ENCODE measurements around the gene KIR3DL3.
A peak's percentile ranks its signal among the peaks of the same experiment; 100 is the strongest.
"Not testable (repeated sequence)": the region's sequence is repeated elsewhere in the genome, so short reads cannot be mapped to it uniquely, and the experiment has no call there.

Gene KIR3DL3

DNA sequence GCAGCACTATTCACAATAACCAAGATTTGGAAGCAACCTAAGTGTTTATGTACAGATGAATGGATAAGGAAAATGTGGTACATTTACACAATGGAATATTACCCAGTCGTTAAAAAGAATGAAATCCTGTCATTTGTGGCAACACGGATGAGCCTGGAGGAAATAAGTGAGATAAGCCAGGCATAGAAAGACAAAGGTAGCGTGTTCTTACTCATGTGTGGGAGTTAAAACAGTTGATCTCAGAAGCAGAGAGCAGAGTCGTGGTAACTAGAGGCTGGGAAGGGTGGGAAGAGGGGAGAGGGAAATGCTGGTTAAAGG, 32.0 kb upstream of the KIR3DL3 start:
- no peak for DNase-seq (ENCODE audit: low read depth)
- H3K4me3 ChIP-seq (ENCODE audit: low read depth, low read length), result no peak overlapping the region
- TF ChIP-seq, protein P1, sequence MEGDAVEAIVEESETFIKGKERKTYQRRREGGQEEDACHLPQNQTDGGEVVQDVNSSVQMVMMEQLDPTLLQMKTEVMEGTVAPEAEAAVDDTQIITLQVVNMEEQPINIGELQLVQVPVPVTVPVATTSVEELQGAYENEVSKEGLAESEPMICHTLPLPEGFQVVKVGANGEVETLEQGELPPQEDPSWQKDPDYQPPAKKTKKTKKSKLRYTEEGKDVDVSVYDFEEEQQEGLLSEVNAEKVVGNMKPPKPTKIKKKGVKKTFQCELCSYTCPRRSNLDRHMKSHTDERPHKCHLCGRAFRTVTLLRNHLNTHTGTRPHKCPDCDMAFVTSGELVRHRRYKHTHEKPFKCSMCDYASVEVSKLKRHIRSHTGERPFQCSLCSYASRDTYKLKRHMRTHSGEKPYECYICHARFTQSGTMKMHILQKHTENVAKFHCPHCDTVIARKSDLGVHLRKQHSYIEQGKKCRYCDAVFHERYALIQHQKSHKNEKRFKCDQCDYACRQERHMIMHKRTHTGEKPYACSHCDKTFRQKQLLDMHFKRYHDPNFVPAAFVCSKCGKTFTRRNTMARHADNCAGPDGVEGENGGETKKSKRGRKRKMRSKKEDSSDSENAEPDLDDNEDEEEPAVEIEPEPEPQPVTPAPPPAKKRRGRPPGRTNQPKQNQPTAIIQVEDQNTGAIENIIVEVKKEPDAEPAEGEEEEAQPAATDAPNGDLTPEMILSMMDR (IDR thresholded peaks at IDR 0.05; ENCODE audit: insufficient read depth, low read depth, low read length, missing control alignments), result no peak

DNA sequence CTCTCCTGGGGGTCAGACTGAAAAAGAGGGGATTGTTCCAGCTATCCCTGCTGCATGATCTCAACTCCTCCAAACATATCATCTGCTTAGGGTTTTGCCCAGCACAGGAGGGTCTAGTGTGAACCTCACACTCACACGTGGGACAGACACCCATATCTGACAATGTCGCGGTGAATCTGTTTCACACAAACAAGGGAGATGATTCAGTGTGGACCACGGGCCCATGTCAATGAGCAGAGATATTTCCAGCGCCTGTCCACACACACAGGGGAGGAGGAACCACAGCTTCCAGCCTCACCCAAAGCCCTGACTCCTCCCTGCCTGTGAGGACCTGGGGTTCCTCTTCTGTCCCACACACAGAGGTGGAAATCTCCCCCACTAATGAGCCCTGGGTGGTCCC, 29.6 kb upstream of the KIR3DL3 start:
- TF ChIP-seq, protein P1 (IDR thresholded peaks at IDR 0.05; ENCODE audit: insufficient read depth, low read depth, low read length, missing control alignments), result no peak
- no peak for DNase-seq (ENCODE audit: low read depth)
- no peak overlapping the region for H3K4me3 ChIP-seq (ENCODE audit: low read depth, low read length)

DNA sequence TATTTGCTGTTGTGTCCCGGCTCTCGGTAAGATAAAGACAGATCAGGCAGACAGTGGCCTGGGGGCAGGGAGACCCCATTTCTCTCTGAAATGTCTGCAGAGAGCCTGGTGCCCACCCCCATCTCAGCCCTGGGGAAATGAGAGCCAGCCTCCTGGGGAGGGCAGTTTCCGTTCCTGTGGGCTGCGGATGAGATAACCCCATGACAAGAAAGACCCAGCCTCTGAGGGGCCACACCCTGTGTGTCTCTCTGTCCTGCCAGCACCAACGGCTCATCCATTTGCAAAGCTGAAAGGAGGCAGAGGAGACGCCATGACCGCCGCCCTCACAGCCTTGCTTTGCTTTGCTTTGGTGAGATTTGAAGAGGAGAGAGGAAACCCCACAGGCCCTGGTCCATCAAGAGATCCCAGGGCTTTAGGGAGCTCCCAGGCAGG, 28.1 kb upstream of the KIR3DL3 start:
- peak; percentile 7 for DNase-seq (ENCODE audit: low read depth)
- no peak overlapping the region for H3K4me3 ChIP-seq (ENCODE audit: low read depth, low read length)
- TF ChIP-seq, protein P1 (IDR thresholded peaks at IDR 0.05; ENCODE audit: insufficient read depth, low read depth, low read length, missing control alignments), result no peak

DNA sequence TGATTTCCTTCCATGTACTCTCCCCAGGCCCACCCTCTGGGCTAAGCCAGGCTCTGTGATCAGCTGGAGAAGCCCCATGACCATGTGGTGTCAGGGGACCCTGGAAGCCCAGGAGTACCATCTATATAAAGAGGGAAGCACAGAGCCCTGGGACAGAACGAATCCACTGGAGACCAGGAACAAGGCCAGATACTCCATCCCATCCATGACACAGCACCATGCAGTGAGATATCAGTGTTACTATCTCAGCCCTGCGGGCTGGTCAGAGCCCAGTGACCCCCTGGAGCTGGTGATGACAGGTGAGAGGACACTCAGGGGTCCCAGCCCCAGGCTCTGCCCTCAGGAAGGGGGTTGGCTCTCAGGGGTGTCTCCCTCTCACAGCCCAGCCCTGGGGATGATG, 27.5 kb upstream of the KIR3DL3 start:
- no peak overlapping the region for H3K4me3 ChIP-seq (ENCODE audit: low read depth, low read length)
- TF ChIP-seq, protein P1 (IDR thresholded peaks at IDR 0.05; ENCODE audit: insufficient read depth, low read depth, low read length, missing control alignments), result no peak
- DNase-seq (ENCODE audit: low read depth), result no peak

DNA sequence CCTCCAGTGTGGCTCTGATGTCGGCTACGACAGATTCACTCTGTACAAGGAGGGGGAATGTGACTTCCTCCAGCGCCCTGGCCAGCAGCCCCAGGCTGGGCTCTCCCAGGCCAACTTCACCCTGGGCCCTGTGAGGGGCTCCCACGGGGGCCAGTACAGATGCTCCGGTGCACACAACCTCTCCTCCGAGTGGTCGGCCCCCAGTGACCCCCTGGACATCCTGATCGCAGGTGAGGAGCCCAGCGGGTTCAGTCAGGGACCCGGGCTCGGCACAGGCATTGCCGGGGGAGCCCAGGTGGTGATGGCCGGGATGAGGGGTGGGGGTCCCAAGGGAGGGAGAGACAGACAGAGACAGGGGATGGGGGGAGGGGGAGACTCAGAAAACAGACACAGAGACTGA, 26.5 kb upstream of the KIR3DL3 start:
- not testable (repeated sequence) for DNase-seq (ENCODE audit: low read depth); H3K4me3 ChIP-seq (ENCODE audit: low read depth, low read length)

DNA sequence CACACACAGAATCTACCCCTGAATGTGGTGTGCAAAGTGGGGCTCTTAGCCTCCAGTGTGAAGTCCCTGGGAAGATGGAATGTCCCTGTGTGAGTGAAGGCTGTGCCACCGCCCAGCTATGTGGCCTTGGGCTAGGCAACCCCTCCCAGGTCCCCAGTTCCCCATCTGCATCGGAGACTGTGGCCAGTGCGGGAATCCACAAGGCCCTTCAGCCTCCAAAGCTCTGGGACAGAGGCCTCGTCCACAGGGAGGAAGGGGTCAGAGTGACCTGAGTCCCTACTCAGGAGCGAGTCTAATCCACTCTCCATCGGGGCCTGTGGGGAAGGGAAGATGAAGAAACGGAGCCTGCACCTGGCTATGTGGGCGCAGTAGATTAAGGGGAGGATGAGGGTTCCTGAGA, 19.3 kb upstream of the KIR3DL3 start:
- TF ChIP-seq, protein P1 (IDR thresholded peaks at IDR 0.05; ENCODE audit: insufficient read depth, low read depth, low read length, missing control alignments), result no peak
- H3K4me3 ChIP-seq (ENCODE audit: low read depth, low read length), result no peak overlapping the region
- no peak for DNase-seq (ENCODE audit: low read depth)

DNA sequence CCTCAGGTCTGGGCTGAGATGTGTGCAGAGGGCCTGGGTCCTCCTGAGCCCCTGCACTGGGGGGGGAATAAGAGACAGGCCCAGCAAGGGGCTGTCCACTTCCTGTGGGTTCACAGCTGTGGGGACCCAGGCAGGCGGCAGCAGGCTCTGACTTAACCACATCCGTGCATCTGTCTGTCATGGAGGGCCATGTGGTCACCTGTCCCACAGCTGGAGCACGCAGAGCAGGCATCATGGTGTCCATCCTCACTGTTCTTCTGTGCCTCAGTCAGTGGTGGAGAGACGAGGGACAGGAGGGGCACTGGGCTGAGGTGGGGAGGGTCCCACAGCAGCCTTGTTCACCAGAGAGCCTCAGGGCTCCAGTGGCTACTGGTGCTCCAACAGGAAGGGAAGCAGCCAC, 16.3 kb upstream of the KIR3DL3 start:
- peak; percentile 75 for DNase-seq (ENCODE audit: low read depth)
- H3K4me3 ChIP-seq (ENCODE audit: low read depth, low read length), result no peak overlapping the region
- TF ChIP-seq, protein P1 (IDR thresholded peaks at IDR 0.05; ENCODE audit: insufficient read depth, low read depth, low read length, missing control alignments), result no peak

DNA sequence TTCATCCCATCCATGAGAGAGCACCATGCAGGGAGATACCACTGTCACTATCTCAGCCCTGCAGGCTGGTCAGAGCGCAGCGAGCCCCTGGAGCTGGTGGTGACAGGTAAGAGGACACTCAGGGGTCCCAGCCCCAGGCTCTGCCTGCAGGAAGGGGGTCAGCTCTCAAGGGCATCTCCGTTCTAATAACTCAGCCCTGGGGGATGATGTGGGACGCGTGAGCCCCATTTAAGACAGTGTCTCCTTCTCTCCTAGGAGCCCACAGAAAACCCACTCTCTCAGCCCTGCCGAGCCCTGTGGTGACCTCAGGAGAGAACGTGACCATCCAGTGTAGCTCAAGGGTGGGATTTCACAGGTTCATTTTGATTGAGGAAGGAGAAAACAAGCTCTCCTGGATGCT, 15.5 kb upstream of the KIR3DL3 start:
- H3K4me3 ChIP-seq (ENCODE audit: low read depth, low read length), result no peak overlapping the region
- TF ChIP-seq, protein P1 (IDR thresholded peaks at IDR 0.05; ENCODE audit: insufficient read depth, low read depth, low read length, missing control alignments), result no peak
- DNase-seq (ENCODE audit: low read depth), result no peak
